ENCODE results near the gene JMJD1C.
"Not testable (repeated sequence)": the region's sequence is repeated elsewhere in the genome, so short reads cannot be mapped to it uniquely, and the experiment has no call there.

The JMJD1C gene

GRCh38 chr10:63494951-63495350 lies 29.2 kb upstream of the JMJD1C start:
- H3K27me3 ChIP-seq, result no peaks in the 10 kb centered on the region
- H3K36me3 ChIP-seq, result no peaks in the 10 kb centered on the region
- H3K4me1 ChIP-seq, result no peaks in the 10 kb centered on the region
- no peak for DNase-seq
- no peak overlapping the region for H3K4me3 ChIP-seq (ENCODE audit: low read depth, low read length)
- no peaks in the 10 kb centered on the region for H3K9me3 ChIP-seq
- TF ChIP-seq CTCF (IDR thresholded peaks at IDR 0.05; ENCODE audit: low read depth, low read length), result no peak

- peaks cover 2% of the 10 kb centered on the region; the same call in 1 of the 2 replicates for H3K9me3 ChIP-seq
- no peak for TF ChIP-seq CTCF (IDR thresholded peaks at IDR 0.05; ENCODE audit: low read depth, low read length)
- H3K36me3 ChIP-seq, result no peaks in the 10 kb centered on the region
- no peaks in the 10 kb centered on the region for H3K4me1 ChIP-seq
- H3K27me3 ChIP-seq, result no peaks in the 10 kb centered on the region
- no peak overlapping the region for H3K4me3 ChIP-seq (ENCODE audit: low read depth, low read length)
- no peak for DNase-seq
Observed at GRCh38 chr10:63493004-63493403, 27.2 kb upstream of the JMJD1C start.

GRCh38 chr10:63492317-63492690 lies 26.5 kb upstream of the JMJD1C start:
- not testable (repeated sequence) for H3K27me3 ChIP-seq; DNase-seq; H3K9me3 ChIP-seq; H3K4me1 ChIP-seq; H3K36me3 ChIP-seq; H3K4me3 ChIP-seq (ENCODE audit: low read depth, low read length)

- no peaks in the 10 kb centered on the region; the same call in 1 of the 2 replicates for H3K4me1 ChIP-seq
- no peaks in the 10 kb centered on the region for H3K36me3 ChIP-seq
- H3K4me3 ChIP-seq (ENCODE audit: low read depth, low read length), result no peak overlapping the region
- no peaks in the 10 kb centered on the region for H3K27me3 ChIP-seq
- TF ChIP-seq CTCF (IDR thresholded peaks at IDR 0.05; ENCODE audit: low read depth, low read length), result no peak
- H3K9me3 ChIP-seq, result peaks cover 2% of the 10 kb centered on the region; the same call in 1 of the 2 replicates
- DNase-seq, result no peak
Observed at GRCh38 chr10:63491588-63492316, 26.0 kb upstream of the JMJD1C start.

- DNase-seq, result no peak
- no peaks in the 10 kb centered on the region for H3K27me3 ChIP-seq
- peaks cover 2% of the 10 kb centered on the region; the same call in 1 of the 2 replicates for H3K9me3 ChIP-seq
- no peak overlapping the region for H3K4me3 ChIP-seq (ENCODE audit: low read depth, low read length)
- H3K4me1 ChIP-seq, result peaks cover 3% of the 10 kb centered on the region; the same call in 1 of the 2 replicates
- TF ChIP-seq CTCF (IDR thresholded peaks at IDR 0.05; ENCODE audit: low read depth, low read length), result no peak
- H3K36me3 ChIP-seq, result no peaks in the 10 kb centered on the region
Observed at GRCh38 chr10:63489838-63490237, 24.1 kb upstream of the JMJD1C start.

GRCh38 chr10:63487990-63488389 lies 22.2 kb upstream of the JMJD1C start:
- no peak overlapping the region for H3K4me3 ChIP-seq (ENCODE audit: low read depth, low read length)
- H3K4me1 ChIP-seq, result peaks cover 3% of the 10 kb centered on the region; the same call in 1 of the 2 replicates
- no peak for TF ChIP-seq CTCF (IDR thresholded peaks at IDR 0.05; ENCODE audit: low read depth, low read length)
- H3K36me3 ChIP-seq, result no peaks in the 10 kb centered on the region
- DNase-seq, result no peak
- H3K27me3 ChIP-seq, result no peaks in the 10 kb centered on the region
- H3K9me3 ChIP-seq, result peaks cover 2% of the 10 kb centered on the region; the same call in 1 of the 2 replicates
